Endothelial cell (in vitro differentiated cells): ENCODE results near the gene KIAA1671. TPM values are rescaled to one million over a fixed set of nuclear protein-coding genes. Genes with fewer than 3 reads are reported as not detected.

Experiments used
- DNase-seq: peaks from one replicate; pipeline ENCODE4 v3.0.0; 2021; ENCODE audit warnings: low spot score
- H3K27ac Mint-ChIP-seq: one replicate; pipeline ENCODE4 v1.8.0; 2021; ENCODE audit warnings: mixed read lengths, inconsistent platforms; ENCODE audit not compliant: unreplicated experiment
- H3K27me3 Mint-ChIP-seq: one replicate; pipeline ENCODE4 v1.8.0; 2021; ENCODE audit warnings: mild to moderate bottlenecking, moderate library complexity, mixed read lengths, inconsistent platforms; ENCODE audit not compliant: unreplicated experiment
- H3K36me3 Mint-ChIP-seq: one replicate; pipeline ENCODE4 v1.8.0; 2021; ENCODE audit warnings: mild to moderate bottlenecking, low read depth, mixed read lengths, inconsistent platforms; ENCODE audit not compliant: unreplicated experiment
- H3K4me1 Mint-ChIP-seq: one replicate; pipeline ENCODE4 v1.8.0; 2021; ENCODE audit warnings: mild to moderate bottlenecking, mixed read lengths, inconsistent platforms; ENCODE audit not compliant: unreplicated experiment
- H3K4me3 Mint-ChIP-seq: one replicate; pipeline ENCODE4 v1.8.0; 2021; ENCODE audit warnings: mild to moderate bottlenecking, mixed read lengths, inconsistent platforms; ENCODE audit not compliant: unreplicated experiment
- H3K9me3 Mint-ChIP-seq: one replicate; pipeline ENCODE4 v1.8.0; 2021; ENCODE audit warnings: mixed read lengths, inconsistent platforms; ENCODE audit not compliant: unreplicated experiment
- CTCF ChIP-seq: fragments of 200-600 bp; sonication (generic); IDR thresholded peaks from one replicate; pipeline ENCODE4 v1.5.0; 2021; ENCODE audit warnings: antibody characterized with exemption; ENCODE audit not compliant: unreplicated experiment
- total RNA-seq: library from RNA; stranded (reverse); fragmentation: NEBNext Ultra II Directional; extraction: Animal tissue kit (Norgen Biotek cat#: 25700); gene quantifications from one replicate; pipeline ENCODE4 v1.2.1, GENCODE V29; 2021; ENCODE audit not compliant: unreplicated experiment

Gene KIAA1671
- total RNA-seq, 1 donor from 2014 or later: 92.1 TPM

GRCh38 chr22:24975813-24976341, 23.4 kb downstream of the KIAA1671 start:
- no peak overlapping the region for H3K27ac Mint-ChIP-seq
- H3K36me3 Mint-ChIP-seq: no peaks in the 10 kb centered on the region
- peaks cover 20% of the 10 kb centered on the region for H3K4me1 Mint-ChIP-seq
- H3K4me3 Mint-ChIP-seq: no peak overlapping the region
- TF ChIP-seq CTCF: no peak
- peaks cover 3% of the 10 kb centered on the region for H3K27me3 Mint-ChIP-seq
- no peak for DNase-seq
- no peaks in the 10 kb centered on the region for H3K9me3 Mint-ChIP-seq

- Mint-ChIP-seq H3K27ac (no peak overlapping the region), H3K36me3 (no peaks in the 10 kb centered on the region), H3K4me3 (no peak overlapping the region), H3K9me3 (no peaks in the 10 kb centered on the region), H3K4me1 (peaks cover 25% of the 10 kb centered on the region), H3K27me3 (peaks cover 3% of the 10 kb centered on the region)
- DNase-seq: no peak
- no peak for TF ChIP-seq CTCF
Observed at GRCh38 chr22:24976442-24977218, 24.1 kb downstream of the KIAA1671 start.

- H3K36me3 Mint-ChIP-seq: no peaks in the 10 kb centered on the region
- H3K27me3 Mint-ChIP-seq: peaks cover 3% of the 10 kb centered on the region
- H3K27ac Mint-ChIP-seq: no peak overlapping the region
- no peak for TF ChIP-seq CTCF
- DNase-seq: no peak
- no peak overlapping the region for H3K4me3 Mint-ChIP-seq
- peaks cover 26% of the 10 kb centered on the region for H3K4me1 Mint-ChIP-seq
- H3K9me3 Mint-ChIP-seq: no peaks in the 10 kb centered on the region
Observed at GRCh38 chr22:24977370-24978221, 25.1 kb downstream of the KIAA1671 start.

GRCh38 chr22:24978308-24978707, 25.8 kb downstream of the KIAA1671 start:
- Mint-ChIP-seq H3K4me1 (peaks cover 28% of the 10 kb centered on the region), H3K27me3 (peaks cover 3% of the 10 kb centered on the region), H3K4me3 (no peak overlapping the region), H3K27ac (no peak overlapping the region), H3K9me3 (no peaks in the 10 kb centered on the region), H3K36me3 (no peaks in the 10 kb centered on the region)
- DNase-seq: no peak
- no peak for TF ChIP-seq CTCF
